Activated CD4-positive, alpha-beta T cell treated with anti-CD3 and anti-CD28 coated beads, Interleukin-2, amount 50 U/mL, for 1 hour (primary cell): Measurements from ENCODE around the gene TFCP2L1.

Experiments
- DNase-seq: peaks from one replicate; pipeline ENCODE4 v3.0.0-alpha.2; 2020

TFCP2L1 gene

DNA sequence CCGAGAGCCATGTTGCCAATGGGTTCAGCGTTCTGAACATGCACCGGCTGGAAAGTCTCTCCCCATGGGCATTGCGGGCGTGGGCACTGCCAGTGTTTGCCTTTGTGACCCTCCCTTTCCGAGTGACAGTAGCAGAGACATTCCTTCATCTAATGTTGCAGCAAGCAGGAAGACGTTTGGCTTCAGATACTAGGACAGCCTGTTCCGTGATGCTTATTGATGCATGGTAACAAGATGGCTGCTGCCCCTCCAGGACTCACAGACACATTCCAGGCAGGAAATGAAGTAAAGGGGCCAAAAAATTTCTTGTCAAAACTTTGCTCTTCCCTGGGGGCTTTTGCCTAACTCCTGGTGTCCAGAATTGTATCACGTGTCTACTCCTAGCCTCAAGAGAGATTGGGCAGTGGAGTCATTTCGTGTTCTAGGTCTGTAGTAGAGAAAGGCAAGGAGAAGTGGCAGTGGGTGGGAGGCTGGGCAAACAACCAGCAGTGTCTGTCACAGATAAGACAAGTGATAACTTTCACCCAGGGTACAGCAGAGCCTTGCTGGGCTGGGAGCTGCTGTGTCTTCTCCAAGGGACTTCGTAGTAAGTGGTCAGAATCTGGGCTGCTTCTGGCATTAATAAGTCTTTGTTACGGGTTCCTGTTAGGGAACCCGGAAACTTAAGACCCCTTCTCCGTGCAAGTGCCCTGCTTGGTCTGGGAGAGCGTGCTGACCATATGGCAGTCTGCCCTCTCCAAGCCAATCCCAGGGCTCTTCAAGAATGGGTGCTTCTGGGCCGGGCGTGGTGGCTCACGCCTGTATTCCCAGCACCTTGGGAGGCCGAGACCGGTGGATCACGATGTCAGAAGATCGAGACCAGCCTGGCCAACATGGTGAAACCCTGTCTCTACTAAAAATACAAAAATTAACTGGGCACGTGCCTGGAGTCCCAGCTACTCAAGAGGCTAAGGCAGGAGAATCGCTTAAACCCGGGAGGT, 93.5 kb downstream of the TFCP2L1 start:
- no peak for DNase-seq

DNA sequence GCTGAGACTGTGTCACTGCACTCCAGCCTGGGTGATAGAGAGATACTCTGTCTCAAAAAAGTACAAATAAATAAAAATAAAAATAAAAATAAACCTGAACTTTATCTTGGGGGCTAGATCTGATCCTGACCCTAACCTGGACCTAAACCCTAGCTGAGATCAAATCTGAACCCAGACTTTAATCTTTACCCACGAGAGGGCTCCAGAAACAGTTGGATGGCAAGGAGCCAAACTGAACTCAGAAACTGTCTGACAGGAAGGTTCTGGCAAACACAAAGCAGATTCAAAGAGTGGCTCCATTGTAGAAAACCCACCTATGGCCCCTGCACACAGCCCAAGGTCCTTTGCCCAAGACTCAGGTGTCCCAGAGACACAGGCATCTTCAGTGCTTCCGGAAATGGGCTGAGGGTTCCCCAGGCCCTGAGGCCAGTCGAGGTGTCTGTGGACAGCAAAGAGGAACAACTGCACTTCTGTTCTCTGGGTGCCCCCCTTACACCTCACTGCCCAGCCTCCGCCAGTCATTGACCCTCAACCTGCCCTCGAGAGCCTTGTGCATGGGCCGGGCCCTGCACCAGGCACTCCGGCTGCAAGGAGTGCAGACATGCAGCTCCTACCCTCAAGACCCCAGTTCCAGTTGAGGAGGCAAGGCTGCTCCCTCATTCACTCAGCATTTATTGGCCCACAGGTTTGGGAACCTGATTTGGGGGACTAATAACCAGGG, 95.2 kb downstream of the TFCP2L1 start:
- no peak for DNase-seq

DNA sequence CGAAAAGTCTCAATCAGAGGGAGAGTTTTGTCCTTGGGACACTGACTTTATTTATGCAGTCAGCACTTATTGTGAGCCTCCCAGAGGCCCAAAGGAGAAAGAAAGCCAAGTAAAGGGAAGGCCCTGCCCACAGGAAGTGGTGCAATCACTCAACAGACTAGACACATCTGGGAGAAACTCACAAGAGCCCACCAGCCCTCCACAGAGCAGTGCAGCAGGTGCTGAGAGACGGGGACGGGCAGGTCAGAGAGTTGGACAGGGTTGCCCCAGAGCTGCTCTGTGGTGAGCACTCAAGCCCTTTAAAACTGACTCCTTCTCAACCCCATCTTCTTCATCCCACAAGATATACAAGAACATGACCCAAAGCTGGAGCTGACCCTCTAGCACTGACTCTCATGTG, 96.0 kb downstream of the TFCP2L1 start:
- DNase-seq = no peak

DNA sequence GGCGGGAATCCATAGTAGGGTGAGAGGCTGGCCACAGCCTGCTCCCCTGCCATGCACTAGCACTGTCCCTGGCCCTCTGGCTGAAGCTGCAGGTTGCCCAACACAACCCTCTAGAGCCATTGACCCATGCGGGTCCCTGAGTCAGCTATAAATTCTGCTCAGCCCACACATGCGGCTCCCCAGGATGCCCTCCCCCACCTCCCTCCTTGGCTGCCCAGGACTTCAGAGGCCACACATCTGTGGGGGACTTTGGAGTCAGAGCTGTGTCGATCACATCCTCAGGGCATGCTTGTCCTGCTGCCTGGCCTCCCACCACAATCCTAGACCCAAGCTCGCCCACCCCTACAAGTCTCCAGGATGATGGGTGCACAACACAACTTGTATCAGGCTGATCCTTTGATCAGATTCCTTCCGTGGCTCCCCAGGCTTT, 97.0 kb downstream of the TFCP2L1 start:
- no peak for DNase-seq

DNA sequence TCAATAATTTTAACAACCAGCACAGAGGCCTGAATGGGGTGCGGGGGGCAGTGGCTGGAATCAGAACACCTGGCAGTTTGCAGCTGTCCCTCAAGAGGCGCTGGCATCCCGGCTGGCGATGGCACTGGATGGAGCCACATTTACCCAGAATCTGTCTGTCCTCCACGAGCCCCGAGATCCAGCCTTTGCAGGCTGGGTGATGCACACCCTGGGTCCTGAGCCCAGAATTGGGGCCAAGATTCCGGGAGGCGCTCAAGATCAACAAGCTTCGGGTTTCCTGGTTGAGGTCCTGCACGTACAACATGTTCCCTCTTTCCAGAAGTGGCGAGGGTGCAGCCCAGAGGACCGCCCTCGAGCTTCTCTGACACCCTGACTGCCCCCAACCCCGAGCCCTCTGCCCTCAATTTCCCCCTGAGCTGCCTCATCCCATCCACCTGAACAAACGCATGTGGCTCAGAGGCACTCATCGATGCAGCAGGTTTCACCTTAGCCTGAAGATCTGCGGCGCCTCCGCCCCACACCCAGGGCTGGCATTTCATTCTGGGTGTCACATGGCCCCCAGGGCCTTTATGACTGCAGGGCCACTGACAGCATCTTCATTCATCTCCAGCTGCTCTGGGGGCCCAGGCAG, 97.5 kb downstream of the TFCP2L1 start:
- no peak for DNase-seq

DNA sequence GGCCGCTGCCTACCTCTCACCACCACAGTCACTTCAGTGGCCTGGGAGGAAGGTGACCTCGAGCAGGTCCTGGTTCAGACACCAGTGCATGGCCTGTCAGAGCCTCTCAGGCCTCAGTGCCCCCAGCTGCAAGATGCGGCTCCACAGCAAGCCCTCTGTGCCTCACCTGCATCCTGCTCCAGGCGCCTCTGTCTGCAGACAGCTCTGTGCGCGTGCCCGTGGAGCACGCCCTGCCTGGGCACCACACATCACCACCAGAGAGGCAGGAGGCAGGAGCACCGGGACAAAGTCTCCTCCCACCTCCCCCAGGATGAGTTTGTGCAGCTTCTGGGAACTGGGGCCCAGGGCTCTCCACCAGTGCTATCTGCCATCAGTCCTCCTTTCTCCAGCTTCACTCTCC, 98.7 kb downstream of the TFCP2L1 start:
- no peak for DNase-seq

DNA sequence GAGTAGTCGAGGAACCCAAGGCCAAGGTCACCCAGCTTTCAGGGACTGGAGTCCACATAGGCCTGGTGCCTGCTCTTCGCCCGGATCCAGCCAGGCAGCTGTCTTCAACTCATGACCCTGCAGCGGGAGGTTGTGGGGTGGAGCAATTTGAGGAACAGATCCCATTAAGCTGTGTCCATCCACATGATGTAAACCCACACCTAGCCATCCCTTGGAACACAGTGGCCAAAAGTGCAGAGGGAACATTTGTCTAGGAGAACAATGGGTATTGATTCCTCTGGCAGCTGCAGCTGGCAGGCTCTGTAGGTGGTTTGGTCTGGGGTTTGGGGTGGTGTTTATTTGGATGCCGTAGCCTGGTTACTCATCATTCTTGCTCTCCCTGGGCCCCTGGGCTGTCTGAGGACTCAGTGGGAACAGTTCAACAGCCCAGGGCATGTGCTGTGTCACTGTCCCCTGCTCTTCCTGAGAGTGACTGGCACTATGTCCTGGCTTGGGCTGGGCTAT, 99.4 kb downstream of the TFCP2L1 start:
- DNase-seq = no peak

DNA sequence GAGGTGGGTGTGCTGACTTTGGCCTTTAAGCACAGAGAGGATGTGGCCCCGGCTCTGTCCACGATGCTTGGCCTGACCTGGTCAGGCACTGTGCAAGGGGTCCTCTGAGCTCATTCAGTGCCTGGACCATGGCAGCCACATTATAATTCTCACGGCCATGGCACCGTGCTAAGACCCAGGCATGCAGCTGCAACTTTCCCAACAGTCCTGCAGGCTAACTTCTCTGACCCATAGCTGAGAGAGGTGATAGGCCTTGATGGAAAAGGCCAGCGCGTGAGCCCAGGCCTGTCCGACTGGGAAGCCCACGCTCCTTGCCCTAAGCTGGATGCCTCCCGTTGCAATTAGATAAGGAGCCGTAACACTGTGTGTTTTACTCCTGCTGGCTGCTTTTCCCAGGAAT, 99.9 kb downstream of the TFCP2L1 start:
- no peak for DNase-seq

DNA sequence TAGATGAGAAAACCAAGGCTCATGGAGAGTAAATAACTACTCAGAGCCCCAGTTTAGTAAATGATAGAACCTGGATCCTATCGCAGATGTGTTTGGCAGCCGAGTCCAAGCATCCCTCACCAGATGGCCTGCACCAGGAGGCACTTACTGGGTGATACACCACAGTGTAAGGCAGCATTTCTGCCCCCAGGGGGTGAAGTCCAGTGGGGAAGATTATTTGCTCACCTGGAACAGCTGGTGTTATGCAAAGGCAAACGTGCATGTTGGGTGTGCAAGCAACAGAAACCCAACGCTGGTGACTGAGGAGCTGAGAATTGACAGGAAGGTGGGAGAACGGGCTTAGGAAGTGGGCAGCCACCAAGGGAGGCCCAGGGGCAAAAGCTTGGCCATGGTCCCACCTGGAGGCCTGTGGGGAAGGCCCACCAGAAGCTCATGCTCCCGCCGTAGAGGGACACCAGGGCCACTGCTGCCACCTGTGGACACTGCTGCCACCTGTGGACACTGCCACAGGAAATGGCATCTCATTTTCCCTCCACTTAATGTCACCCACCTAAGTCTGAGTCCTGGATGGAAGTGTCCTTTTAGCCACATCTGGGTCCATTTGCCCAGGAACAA, 100.6 kb downstream of the TFCP2L1 start:
- DNase-seq = no peak

DNA sequence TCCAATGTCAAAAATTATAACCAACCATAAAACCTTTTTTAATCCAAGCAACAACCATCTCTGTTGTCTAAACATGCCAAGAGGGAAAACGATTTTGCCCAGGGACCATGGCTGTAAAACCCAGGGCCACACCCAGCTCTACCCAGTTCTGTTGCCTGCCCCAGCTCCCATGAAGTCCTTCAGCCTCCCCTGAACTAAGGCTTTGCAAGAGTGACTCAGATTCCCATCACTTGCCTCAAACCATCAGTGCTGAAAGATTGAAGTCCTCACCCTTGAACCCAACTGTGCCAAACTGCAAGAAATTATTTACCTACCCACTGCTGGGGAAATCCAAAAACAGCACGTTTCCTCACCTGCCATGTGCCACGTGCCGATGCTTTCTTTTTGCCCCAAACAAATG, 102.5 kb downstream of the TFCP2L1 start:
- DNase-seq = no peak

DNA sequence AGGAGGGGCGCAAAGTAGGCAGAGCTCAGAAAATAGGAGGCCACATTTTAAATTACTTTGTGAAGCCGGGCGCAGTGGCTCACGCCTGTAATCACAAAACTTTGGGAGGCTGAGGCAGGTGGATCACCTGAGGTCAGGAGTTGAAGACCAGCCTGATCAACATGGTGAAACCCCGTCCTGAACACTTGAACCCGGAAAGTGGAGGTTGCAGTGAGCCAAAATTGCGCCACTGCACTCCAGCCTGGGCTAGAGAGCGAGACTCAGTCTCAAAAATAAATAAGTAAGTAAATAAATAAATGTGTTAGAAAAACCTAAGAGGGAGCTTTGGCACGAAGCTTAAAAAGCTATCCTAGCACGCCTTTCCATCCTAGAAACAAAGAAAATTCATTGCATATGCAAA, 105.5 kb downstream of the TFCP2L1 start:
- DNase-seq = no peak

DNA sequence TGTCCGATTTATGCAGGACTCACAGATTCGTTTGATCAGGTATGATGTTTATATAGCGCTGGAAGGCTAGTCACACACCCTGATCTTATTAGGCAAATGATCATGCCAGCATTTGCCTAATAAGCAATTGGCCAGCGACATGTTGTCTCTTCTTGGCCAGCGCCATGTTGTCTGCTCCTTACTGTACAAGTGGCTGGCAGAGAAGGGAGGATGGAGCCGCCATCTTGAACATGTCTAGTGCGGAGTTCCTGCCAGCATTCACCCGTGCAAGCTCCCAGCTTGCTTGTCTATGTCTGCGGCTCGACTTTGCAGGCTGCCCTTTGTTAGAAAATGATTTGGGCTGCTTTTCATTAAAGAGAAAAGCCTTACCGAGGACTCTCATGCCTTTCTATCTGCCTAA, 106.3 kb downstream of the TFCP2L1 start:
- no peak for DNase-seq

DNA sequence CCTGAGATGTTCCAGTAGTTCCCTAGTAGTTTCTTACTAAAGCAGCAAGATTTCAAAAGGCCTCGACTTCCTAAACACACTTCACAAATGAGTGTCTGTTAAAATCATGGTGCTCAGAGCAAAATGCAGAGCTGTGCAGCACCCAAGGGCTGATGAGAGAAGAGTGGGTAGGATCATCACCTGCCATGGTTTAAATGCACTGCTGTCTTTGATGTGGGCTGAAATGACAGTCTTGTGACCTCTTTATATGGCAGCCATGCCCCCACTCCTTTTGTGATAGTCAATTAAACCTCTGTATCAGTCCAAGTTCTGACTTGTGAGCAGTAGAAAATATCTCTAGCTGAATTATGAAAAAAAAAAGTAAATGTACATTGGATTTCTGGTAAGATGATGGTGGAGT, 107.1 kb downstream of the TFCP2L1 start:
- DNase-seq = no peak

DNA sequence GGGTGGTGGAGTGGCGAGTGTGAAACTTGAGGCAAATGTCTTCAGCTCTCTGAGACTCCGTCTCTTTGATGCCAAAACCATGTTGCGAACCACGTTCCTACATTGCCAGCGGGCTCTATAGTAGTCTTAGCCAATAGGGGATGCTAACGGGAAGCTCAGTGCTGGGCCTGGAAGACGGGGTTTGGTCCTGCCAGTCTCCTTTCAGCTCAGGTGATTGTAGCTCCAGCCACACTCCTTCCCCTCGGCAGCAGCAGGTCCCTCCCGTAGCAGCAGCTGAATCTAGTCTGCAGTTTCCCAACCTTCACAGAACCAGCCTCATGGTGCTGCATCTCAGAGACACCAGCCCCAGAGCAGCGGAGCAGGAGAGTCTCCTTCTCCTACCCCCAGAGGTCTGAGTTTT, 109.7 kb downstream of the TFCP2L1 start:
- DNase-seq = no peak

DNA sequence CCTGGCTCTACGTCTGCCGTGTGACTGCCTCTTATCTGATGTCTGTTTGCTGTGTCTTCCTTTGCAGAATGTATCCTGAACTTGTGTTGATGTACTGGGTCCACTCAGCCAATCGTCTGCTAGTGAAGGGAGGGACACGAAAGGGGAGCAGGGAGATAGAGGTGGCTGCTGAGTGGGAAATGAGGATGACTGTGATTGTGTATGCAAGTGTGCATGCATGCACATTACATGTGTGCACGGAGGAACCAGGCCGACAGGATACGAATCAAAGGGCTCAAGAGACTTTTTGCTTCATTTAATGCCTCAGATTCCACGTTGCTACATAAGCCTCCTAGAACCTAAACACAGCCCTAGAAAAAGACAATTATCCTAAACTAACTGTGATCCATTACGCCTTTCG, 111.2 kb downstream of the TFCP2L1 start:
- DNase-seq = no peak

DNA sequence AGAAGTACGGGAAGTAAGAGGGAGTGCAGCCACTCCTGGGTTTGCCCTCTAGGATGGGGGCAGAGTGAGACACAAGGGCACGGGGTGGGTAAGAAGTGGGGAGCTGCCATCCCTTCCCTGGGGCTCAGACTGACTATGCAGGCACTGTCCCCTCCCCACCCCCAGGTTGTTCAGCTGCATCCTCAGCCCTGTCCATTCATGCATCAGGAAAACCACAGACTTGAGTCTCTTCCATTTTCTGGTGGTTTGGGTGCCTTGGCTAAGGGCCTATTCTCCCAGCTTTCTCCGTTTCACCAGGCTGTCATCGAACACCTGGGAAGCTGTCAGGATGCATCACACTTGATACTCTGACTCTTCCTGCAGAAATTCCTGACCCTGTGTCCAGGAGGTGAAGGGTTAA, 111.9 kb downstream of the TFCP2L1 start:
- no peak for DNase-seq

DNA sequence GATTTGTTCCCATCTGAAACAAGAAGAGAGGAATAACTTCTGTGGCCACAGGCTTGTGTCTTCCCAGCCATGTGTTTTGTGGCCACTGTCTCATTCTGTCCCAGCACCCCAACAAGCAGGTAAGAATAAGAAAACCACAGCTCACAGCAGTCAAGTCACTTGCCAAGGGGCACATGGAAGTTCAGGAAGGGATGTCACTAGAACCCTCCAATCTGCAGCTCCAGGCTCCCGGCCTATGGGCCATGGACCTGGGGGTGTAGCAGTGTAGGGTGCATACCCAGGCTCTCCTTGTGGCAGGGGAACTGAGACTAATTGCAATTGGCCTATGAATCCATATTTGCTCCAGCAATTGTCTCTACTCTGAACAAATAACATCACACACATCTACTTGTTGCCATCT, 112.5 kb downstream of the TFCP2L1 start:
- no peak for DNase-seq

DNA sequence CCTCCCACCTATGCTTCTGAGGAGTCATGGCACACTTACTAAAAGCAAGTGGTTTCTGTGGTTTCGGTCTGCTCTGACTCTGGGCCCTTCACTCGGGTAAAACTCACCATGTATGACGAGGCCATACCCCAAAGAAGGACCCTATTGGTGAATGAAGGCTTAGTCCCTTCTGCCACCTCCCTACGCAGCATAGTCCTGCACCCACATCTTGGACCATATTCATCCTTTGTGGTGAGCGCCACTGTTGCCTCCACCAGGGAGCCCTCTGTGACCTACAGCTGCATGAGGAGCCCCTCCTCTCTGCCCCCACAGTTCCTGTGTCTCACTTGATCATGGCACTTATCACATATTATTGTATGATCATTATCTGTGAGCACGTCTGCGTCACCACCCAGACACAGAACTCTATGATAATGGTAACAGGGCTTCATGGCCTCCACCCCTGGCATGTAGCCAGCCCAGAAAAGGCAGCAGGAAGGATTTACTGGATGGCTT, 113.3 kb downstream of the TFCP2L1 start:
- no peak for DNase-seq

DNA sequence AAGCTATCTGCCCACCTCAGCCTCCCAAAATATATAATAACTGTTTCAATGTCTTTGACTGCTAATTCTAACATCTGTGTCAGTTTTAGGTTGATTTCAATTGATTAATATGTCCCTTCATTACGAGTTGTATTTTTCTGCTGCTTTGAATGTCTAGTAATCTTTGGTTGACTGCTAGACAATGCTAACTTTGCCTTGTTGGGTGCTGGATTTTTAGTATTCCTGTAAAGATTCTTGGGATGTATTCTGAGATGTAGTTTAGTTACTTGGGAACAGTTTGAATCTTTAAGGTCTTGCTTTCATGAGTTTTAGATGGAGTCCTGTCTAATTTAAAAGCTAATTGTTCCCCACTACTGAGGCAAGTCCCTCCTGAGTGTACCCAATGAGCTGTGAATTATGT, 114.4 kb downstream of the TFCP2L1 start:
- no peak for DNase-seq

DNA sequence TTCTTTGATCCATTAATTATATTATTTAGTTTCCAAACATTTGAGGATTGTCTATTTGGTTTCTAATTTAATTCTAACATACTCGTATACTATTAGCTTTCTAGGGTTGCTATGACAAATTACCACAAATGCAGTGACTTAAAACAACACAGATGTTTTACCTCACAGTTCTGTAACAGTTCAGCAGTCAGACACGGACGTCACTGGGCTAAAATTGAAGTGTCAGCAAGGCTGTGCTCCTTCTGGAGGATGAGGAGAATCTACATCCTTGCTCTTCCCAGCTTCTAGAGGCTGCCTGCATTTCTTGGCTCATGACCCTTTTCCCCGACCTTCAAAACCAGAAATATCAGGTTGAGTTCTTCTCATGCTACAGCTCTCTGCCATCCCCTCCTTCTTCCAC, 117.6 kb downstream of the TFCP2L1 start:
- DNase-seq = no peak
